H1 (cell line): ENCODE data around the gene TNIK. TPM values are rescaled to one million over a fixed set of nuclear protein-coding genes. Genes with fewer than 3 reads are reported as not detected.

Experiments used
- CTCF ChIA-PET: fragments of 300-600 bp; sonication (Branson Sonifier 250); formaldehyde crosslinking; loops from one replicate; lab custom pipeline; 2021; ENCODE audit not compliant: partially characterized antibody; lab: Charles Lee
- POLR2A ChIA-PET: fragments of 300-600 bp; sonication (Branson Sonifier 250); formaldehyde crosslinking; loops from one replicate; lab custom pipeline; 2021; ENCODE audit warnings: inconsistent platforms; ENCODE audit not compliant: partially characterized antibody; lab: Charles Lee
- DNase-seq, 2 experiments: peaks; one replicate each; pipeline versions ENCODE4 v3.0.0 to v3.0.0-alpha.2; 2010 to 2022; ENCODE audit warnings: low spot score in 2 of 2, low read depth in 1 of 2, mixed read lengths in 1 of 2
- FAIRE-seq: peaks from 2 replicates; lab custom pipeline; 2011; peaks lifted over from hg19 to GRCh38; lab: Jason Lieb, UNC
- H2AFZ ChIP-seq: 2 replicates; pipeline ENCODE4 v1.8.1; 2012; ENCODE audit warnings: low read length, inconsistent platforms
- H2AK5ac ChIP-seq: 2 replicates; pipeline ENCODE4 v1.6.1; 2013; ENCODE audit warnings: low read depth, low read length
- H2BK120ac ChIP-seq: replicated peaks from 2 replicates; pipeline ENCODE3; 2013; ENCODE audit warnings: low read depth, low read length, inconsistent platforms
- H2BK12ac ChIP-seq: 2 replicates; pipeline ENCODE4 v1.6.1; 2013; ENCODE audit warnings: low read depth, low read length
- H2BK15ac ChIP-seq: 2 replicates; pipeline ENCODE4 v1.6.1; 2013; ENCODE audit warnings: low read length
- H2BK20ac ChIP-seq: 2 replicates; pipeline ENCODE4 v1.6.1; 2013; ENCODE audit warnings: low read length
- H2BK5ac ChIP-seq: 2 replicates; pipeline ENCODE4 v1.6.1; 2013; ENCODE audit warnings: low read depth, low read length
- H3K14ac ChIP-seq: 2 replicates; pipeline ENCODE4 v1.6.1; 2013; ENCODE audit warnings: inconsistent platforms; ENCODE audit not compliant: insufficient read length
- H3K18ac ChIP-seq: 2 replicates; pipeline ENCODE4 v1.6.1; 2013; ENCODE audit warnings: low read length; ENCODE audit errors: extremely low read depth
- H3K23ac ChIP-seq: 2 replicates; pipeline ENCODE4 v1.6.1; 2013; ENCODE audit warnings: inconsistent platforms; ENCODE audit not compliant: insufficient read length
- H3K23me2 ChIP-seq: 2 replicates; pipeline ENCODE4 v1.6.1; 2013; ENCODE audit warnings: low read depth, low read length
- H3K27ac ChIP-seq: 2 replicates; pipeline ENCODE4 v1.6.1; 2011; ENCODE audit warnings: low read depth, low read length, inconsistent platforms
- H3K27me3 ChIP-seq, 4 experiments: replicated peaks in 1 of 4; 1 replicate in 1 of 4; 2 replicates in 3 of 4; pipeline versions ENCODE4 v1.6.1 to v1.8.1; 2011 to 2013; ENCODE audit warnings: low read length in 3 of 4, mild to moderate bottlenecking in 3 of 4, inconsistent platforms in 2 of 4, mixed read lengths in 2 of 4, moderate library complexity in 1 of 4; ENCODE audit not compliant: control insufficient read depth in 3 of 4, insufficient read depth in 3 of 4; ENCODE audit errors: extremely low read depth in 1 of 4
- H3K36me3 ChIP-seq, 4 experiments: 2 replicates each; pipeline versions ENCODE4 v1.6.1 to v1.8.1; 2011 to 2013; ENCODE audit warnings: mild to moderate bottlenecking in 4 of 4, low read length in 3 of 4, moderate library complexity in 2 of 4, control low read depth in 1 of 4, inconsistent platforms in 1 of 4; ENCODE audit not compliant: insufficient read depth in 4 of 4, control insufficient read depth in 2 of 4
- H3K4ac ChIP-seq: replicated peaks from 2 replicates; pipeline ENCODE3; 2013; ENCODE audit warnings: low read length, low read depth, mixed read lengths, inconsistent platforms; ENCODE audit not compliant: insufficient read length
- H3K4me1 ChIP-seq, 4 experiments: replicated peaks in 1 of 4; 1 replicate in 1 of 4; 2 replicates in 3 of 4; pipeline versions ENCODE4 v1.6.1 to v1.8.1; 2011 to 2013; ENCODE audit warnings: low read length in 3 of 4, inconsistent platforms in 2 of 4, mixed read lengths in 1 of 4; ENCODE audit not compliant: insufficient read depth in 4 of 4, control insufficient read depth in 3 of 4
- H3K4me2 ChIP-seq, 2 experiments: 2 replicates each; pipeline versions ENCODE4 v1.6.1 to v1.8.1; 2011 to 2013; ENCODE audit warnings: low read depth in 2 of 2, low read length in 2 of 2, control low read depth in 1 of 2, inconsistent platforms in 1 of 2, mild to moderate bottlenecking in 1 of 2; ENCODE audit not compliant: insufficient read depth in 1 of 2
- H3K4me3 ChIP-seq, 4 experiments: fragments of 200-600, 300-600 bp in 1 of 4; sonication (generic), shearing (Covaris generic), sonication (Bioruptor Twin) in 1 of 4; 2 replicates each; pipeline versions ENCODE4 v1.5.1 to v1.8.1; 2011 to 2016; ENCODE audit warnings: low read length in 4 of 4, low read depth in 3 of 4, control low read depth in 2 of 4, inconsistent platforms in 2 of 4, mild to moderate bottlenecking in 2 of 4, mixed read lengths in 1 of 4, moderate library complexity in 1 of 4; ENCODE audit not compliant: insufficient read depth in 2 of 4; ENCODE audit errors: extremely low read depth in 1 of 4
- H3K56ac ChIP-seq: replicated peaks from 2 replicates; pipeline ENCODE3; 2013; ENCODE audit warnings: low read depth, mild to moderate bottlenecking, mixed read lengths, low read length, inconsistent platforms; ENCODE audit not compliant: insufficient read length
- H3K79me1 ChIP-seq: 2 replicates; pipeline ENCODE4 v1.6.1; 2013; ENCODE audit warnings: low read depth, low read length, control low read depth
- H3K79me2 ChIP-seq, 2 experiments: 2 replicates each; pipeline versions ENCODE4 v1.6.1 to v1.8.1; 2012 to 2013; ENCODE audit warnings: low read length in 2 of 2, mild to moderate bottlenecking in 2 of 2, inconsistent platforms in 1 of 2; ENCODE audit not compliant: insufficient read depth in 2 of 2, control insufficient read depth in 1 of 2
- H3K9ac ChIP-seq, 4 experiments: replicated peaks in 1 of 4; 1 replicate in 1 of 4; 2 replicates in 3 of 4; pipeline versions ENCODE4 v1.6.1 to v1.8.1; 2011 to 2013; ENCODE audit warnings: low read depth in 3 of 4, low read length in 3 of 4, control low read depth in 2 of 4, mild to moderate bottlenecking in 2 of 4, moderate library complexity in 2 of 4, inconsistent platforms in 1 of 4; ENCODE audit errors: extremely low read depth in 1 of 4
- H3K9me3 ChIP-seq, 2 experiments: 2 replicates each; pipeline versions ENCODE4 v1.6.1 to v1.8.1; 2012 to 2013; ENCODE audit warnings: mild to moderate bottlenecking in 2 of 2, moderate library complexity in 2 of 2, control low read depth in 1 of 2, inconsistent platforms in 1 of 2, low read depth in 1 of 2, low read length in 1 of 2, mixed read lengths in 1 of 2; ENCODE audit not compliant: insufficient read depth in 2 of 2
- H4K20me1 ChIP-seq, 2 experiments: replicated peaks in 1 of 2; 2 replicates each; pipeline versions ENCODE3 to v1.8.1; 2011 to 2013; ENCODE audit warnings: inconsistent platforms in 2 of 2, low read length in 2 of 2, mild to moderate bottlenecking in 1 of 2; ENCODE audit not compliant: insufficient read depth in 2 of 2, control insufficient read depth in 1 of 2
- H4K5ac ChIP-seq: 2 replicates; pipeline ENCODE4 v1.6.1; 2013; ENCODE audit warnings: low read length, low read depth, mixed read lengths, inconsistent platforms; ENCODE audit not compliant: insufficient read length
- H4K8ac ChIP-seq: 2 replicates; pipeline ENCODE4 v1.8.0; 2013; ENCODE audit warnings: mild to moderate bottlenecking, moderate library complexity, low read length, inconsistent platforms; ENCODE audit not compliant: insufficient read depth; ENCODE audit errors: extremely low read depth
- H4K91ac ChIP-seq: replicated peaks from 2 replicates; pipeline ENCODE3; 2013; ENCODE audit warnings: low read length, mixed read lengths, inconsistent platforms; ENCODE audit not compliant: insufficient read length
- CBX5 ChIP-seq: fragments of 300-800, 300-1000 bp; sonication (generic); IDR thresholded peaks from 2 replicates; pipeline ENCODE4 v1.7.1; 2016; ENCODE audit warnings: antibody characterized with exemption, low read length, low read depth
- CREB1 ChIP-seq: IDR thresholded peaks from 2 replicates; pipeline ENCODE4 v1.6.1; 2012; ENCODE audit warnings: inconsistent platforms
- GTF2F1 ChIP-seq: IDR thresholded peaks from 2 replicates; pipeline ENCODE4 v1.6.1; 2012; ENCODE audit warnings: low read depth, low read length, improper control_type of control experiment, borderline replicate concordance
- MAFK ChIP-seq: IDR thresholded peaks from 2 replicates; pipeline ENCODE4 v1.6.1; 2012; ENCODE audit warnings: low read depth, mild to moderate bottlenecking, improper control_type of control experiment, low read length
- NANOG ChIP-seq: IDR thresholded peaks from 2 replicates; pipeline ENCODE4 v1.6.1; 2011; ENCODE audit warnings: low read length, low read depth, mild to moderate bottlenecking, inconsistent platforms; ENCODE audit not compliant: insufficient read depth, poor library complexity, severe bottlenecking
- RAD21 ChIP-seq, 2 experiments: IDR thresholded peaks in 1 of 2; conservative IDR thresholded peaks in 1 of 2; 2 replicates each; pipeline ENCODE4 v1.6.1; 2011; ENCODE audit warnings: low read depth in 2 of 2, low read length in 2 of 2, improper control_type of control experiment in 1 of 2, inconsistent platforms in 1 of 2, mild to moderate bottlenecking in 1 of 2, moderate library complexity in 1 of 2
- RBBP5 ChIP-seq: IDR thresholded peaks from 2 replicates; pipeline ENCODE4 v1.7.1; 2012; ENCODE audit warnings: low read depth, mild to moderate bottlenecking, inconsistent platforms, low read length, moderate library complexity, borderline replicate concordance
- SAP30 ChIP-seq: fragments of 300-600 bp; sonication (generic); IDR thresholded peaks from 2 replicates; pipeline ENCODE4 v1.7.1; 2012; ENCODE audit warnings: low read length, moderate library complexity, mild to moderate bottlenecking, inconsistent platforms; ENCODE audit not compliant: insufficient read depth, insufficient replicate concordance
- SIN3A ChIP-seq, 2 experiments: IDR thresholded peaks in 1 of 2; conservative IDR thresholded peaks in 1 of 2; 2 replicates each; pipeline ENCODE4 v1.6.1; 2011 to 2012; ENCODE audit warnings: low read length in 2 of 2, improper control_type of control experiment in 1 of 2, low read depth in 1 of 2, mild to moderate bottlenecking in 1 of 2
- SIRT6 ChIP-seq: IDR thresholded peaks from one replicate; pipeline ENCODE4 v1.7.1; 2012; ENCODE audit warnings: low read length, inconsistent platforms
- YY1 ChIP-seq: IDR thresholded peaks from 2 replicates; pipeline ENCODE4 v1.6.1; 2011; ENCODE audit warnings: low read depth, mild to moderate bottlenecking, low read length
- WGBS, 2 experiments: shearing (Covaris generic) in 1 of 2; methylation state at CpG; one replicate each; pipeline versions ENCODE4 v1.1.6 to v1.1.7; 2013 to 2015; ENCODE audit warnings: low lambda C conversion rate in 2 of 2, mixed read lengths in 2 of 2, inconsistent platforms in 1 of 2, low coverage in 1 of 2, missing lambda C conversion rate in 1 of 2; ENCODE audit not compliant: insufficient replicate concordance in 2 of 2, insufficient coverage in 1 of 2, insufficient read length in 1 of 2; ENCODE audit errors: extremely low coverage in 1 of 2, missing lambda C conversion rate in 1 of 2; 5-methylcytosine and 5-hydroxymethylcytosine counted together
- polyA plus RNA-seq, 7 experiments: library from polyadenylated mRNA; depleted of rRNA in 3 of 7; stranded (reverse) in 5 of 7; unstranded in 2 of 7; fragments of >200 nt in 5 of 7; fragments of 200-250 nt in 2 of 7; gene quantifications; 1 replicate in 5 of 7; 2 replicates in 1 of 7; 4 replicates in 1 of 7; pipeline versions ENCODE4 v1.2.1 to v1.2.3, GENCODE V29; 2011 to 2013; ENCODE audit warnings: missing spikeins in 2 of 7, mixed read lengths in 2 of 7
- total RNA-seq: library from RNA; stranded (reverse); fragmentation: NEBNext Ultra II Directional; extraction: Animal tissue kit (Norgen Biotek cat#: 25700); gene quantifications from 2 replicates; pipeline ENCODE4 v1.2.1, GENCODE V29; 2021
- TF ChIP-seq, protein P1 (sequence below): IDR thresholded peaks from 2 replicates; pipeline ENCODE4 v1.6.1; 2012; ENCODE audit warnings: low read length, inconsistent platforms

Gene TNIK
- total and polyA plus RNA-seq, 2 of the 8 experiments (the other 6 are each of a cell fraction or from before 2014, with no cell fraction given): 7.4 to 42.0 TPM

DNA sequence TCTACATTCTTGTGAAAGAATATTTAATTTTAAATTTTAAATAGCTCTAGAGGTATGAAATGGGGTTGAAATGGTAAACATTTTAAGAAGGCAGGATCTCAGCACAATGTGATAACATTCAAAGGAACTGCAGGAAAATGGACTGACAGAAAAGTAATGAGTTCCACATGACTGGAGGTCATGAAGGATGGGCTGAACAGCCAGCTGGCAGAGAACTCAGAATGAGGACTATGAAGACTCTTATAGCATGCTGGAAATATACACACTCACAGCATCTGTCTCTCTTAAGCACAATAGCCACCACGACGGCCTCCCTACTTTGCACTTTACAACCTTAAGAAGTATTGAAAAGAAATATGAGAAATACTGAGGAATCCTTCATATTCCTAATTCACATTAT, 94.7 kb downstream of the TNIK start:
- H4K8ac ChIP-seq: no peak overlapping the region
- H3K79me2 ChIP-seq: peaks cover 0 to 12% of the 10 kb centered on the region in 2 experiments; a peak in 2 of 4 replicates
- H3K27me3 ChIP-seq: no peaks in the 10 kb centered on the region
- H3K4me3 ChIP-seq: no peak overlapping the region
- WGBS, 2 experiments: 95% methylated on average over 2 of the region's 2 CpGs; no CpG with 5 or more reads in 1 of the 2 experiments
- H3K9ac ChIP-seq: no peak overlapping the region
- H3K79me1 ChIP-seq: no peaks in the 10 kb centered on the region
- H2AFZ ChIP-seq: no peak overlapping the region
- no peaks in the 10 kb centered on the region for H3K23me2 ChIP-seq
- H3K23ac ChIP-seq: no peak overlapping the region
- FAIRE-seq: no peak
- ChIA-PET POLR2A (no interaction called here), CTCF (interaction anchor here (0.6 to 1.3 kb wide), 5 partner anchors 25 to 201 kb away, joined by 3 to 4 read pairs (median 3); no protein-coding TSS in a partner anchor)
- no peak overlapping the region for H2BK15ac ChIP-seq
- H2AK5ac ChIP-seq: no peak overlapping the region
- no peak overlapping the region for H2BK5ac ChIP-seq
- no peak overlapping the region for H3K4ac ChIP-seq
- H2BK120ac ChIP-seq: no peak overlapping the region
- no peaks in the 10 kb centered on the region for H3K9me3 ChIP-seq
- no peak overlapping the region for H3K56ac ChIP-seq
- no peak overlapping the region for H2BK20ac ChIP-seq
- no peak overlapping the region for H4K91ac ChIP-seq
- H3K18ac ChIP-seq: no peak overlapping the region
- no peak overlapping the region for H4K5ac ChIP-seq
- no peak overlapping the region for H3K4me2 ChIP-seq
- TF ChIP-seq YY1 (no peak), SIRT6 (no peak), RAD21 (IDR thresholded peaks at IDR 0.05 in 1 of 2, conservative IDR thresholded peaks at IDR 0.05 in 1 of 2; ENCODE audit: low read depth in 2 of 2, low read length in 2 of 2) (no peak), MAFK (no peak), SAP30 (no peak), RBBP5 (no peak), GTF2F1 (no peak), SIN3A (conservative IDR thresholded peaks at IDR 0.05 in 1 of 2, IDR thresholded peaks at IDR 0.05 in 1 of 2; ENCODE audit: low read depth in 1 of 2, low read length in 2 of 2) (no peak), NANOG (no peak), CBX5 (no peak), CREB1 (no peak)
- TF ChIP-seq, protein P1, sequence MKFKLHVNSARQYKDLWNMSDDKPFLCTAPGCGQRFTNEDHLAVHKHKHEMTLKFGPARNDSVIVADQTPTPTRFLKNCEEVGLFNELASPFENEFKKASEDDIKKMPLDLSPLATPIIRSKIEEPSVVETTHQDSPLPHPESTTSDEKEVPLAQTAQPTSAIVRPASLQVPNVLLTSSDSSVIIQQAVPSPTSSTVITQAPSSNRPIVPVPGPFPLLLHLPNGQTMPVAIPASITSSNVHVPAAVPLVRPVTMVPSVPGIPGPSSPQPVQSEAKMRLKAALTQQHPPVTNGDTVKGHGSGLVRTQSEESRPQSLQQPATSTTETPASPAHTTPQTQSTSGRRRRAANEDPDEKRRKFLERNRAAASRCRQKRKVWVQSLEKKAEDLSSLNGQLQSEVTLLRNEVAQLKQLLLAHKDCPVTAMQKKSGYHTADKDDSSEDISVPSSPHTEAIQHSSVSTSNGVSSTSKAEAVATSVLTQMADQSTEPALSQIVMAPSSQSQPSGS: no peak
- TF ChIP-seq, all 59 proteins: peak for 0
- H3K4me1 ChIP-seq: peaks cover 0 to 2% (median 0%) of the 10 kb centered on the region in 4 experiments; a peak in 1 of 7 replicates
- no peak overlapping the region for H3K14ac ChIP-seq
- no peaks in the 10 kb centered on the region for H4K20me1 ChIP-seq
- no peak overlapping the region for H2BK12ac ChIP-seq
- H3K36me3 ChIP-seq: no peaks in the 10 kb centered on the region
- DNase-seq: no peak
- no peak overlapping the region for H3K27ac ChIP-seq
